Neural cell (in vitro differentiated cells): Measurements from ENCODE around the gene SPC24. TPM values are rescaled to one million over a fixed set of nuclear protein-coding genes. Genes with fewer than 3 reads are reported as not detected.

ENCODE experiments used
- H2AFZ ChIP-seq: fragments of 200-600, 300-800 bp; sonication (generic), shearing (Covaris generic); 2 replicates; pipeline ENCODE4 v1.6.0; 2014; ENCODE audit warnings: low read depth, mild to moderate bottlenecking, antibody characterized with exemption, low read length, moderate library complexity
- H3F3A ChIP-seq: fragments of 200-600 bp; shearing (Covaris generic); 2 replicates; pipeline ENCODE4 v1.6.1; 2016; ENCODE audit warnings: mild to moderate bottlenecking, moderate library complexity, mixed read lengths, antibody characterized with exemption, low read length; ENCODE audit not compliant: insufficient read depth, poor library complexity, severe bottlenecking
- H3K27ac ChIP-seq: fragments of 200-600, 300-800 bp; sonication (generic), shearing (Covaris generic); 2 replicates; pipeline ENCODE4 v1.5.1; 2014; ENCODE audit warnings: mild to moderate bottlenecking, low read length, moderate library complexity
- H3K27me3 ChIP-seq: fragments of 300-800, 200-600 bp; sonication (generic), shearing (Covaris generic); 2 replicates; pipeline ENCODE4 v1.6.0; 2014; ENCODE audit warnings: mild to moderate bottlenecking, low read depth, low read length, moderate library complexity; ENCODE audit not compliant: insufficient read depth
- H3K36me3 ChIP-seq: fragments of 300-800, 200-600 bp; sonication (generic), shearing (Covaris generic); 2 replicates; pipeline ENCODE4 v1.5.1; 2014; ENCODE audit warnings: mild to moderate bottlenecking, antibody characterized with exemption, low read length, moderate library complexity; ENCODE audit not compliant: insufficient read depth
- H3K4me2 ChIP-seq: fragments of 300-800, 200-600 bp; sonication (generic), shearing (Covaris generic); 2 replicates; pipeline ENCODE4 v1.6.0; 2014; ENCODE audit warnings: mild to moderate bottlenecking, low read length
- H3K4me3 ChIP-seq: fragments of 300-800, 200-600 bp; sonication (generic), shearing (Covaris generic); 2 replicates; pipeline ENCODE4 v1.5.1; 2014; ENCODE audit warnings: mild to moderate bottlenecking, low read length, moderate library complexity
- H3K79me2 ChIP-seq: fragments of 200-600 bp; shearing (Covaris generic); replicated peaks from 2 replicates; pipeline ENCODE4 v1.6.0; 2014; ENCODE audit warnings: mild to moderate bottlenecking, low read length, moderate library complexity; ENCODE audit not compliant: insufficient read depth
- H3K9ac ChIP-seq: fragments of 300-800, 200-600 bp; sonication (generic), shearing (Covaris generic); 2 replicates; pipeline ENCODE4 v1.6.1; 2016; ENCODE audit warnings: mild to moderate bottlenecking, low read length, mixed read lengths
- H3K9me2 ChIP-seq: fragments of 200-600 bp; shearing (Covaris generic); 2 replicates; pipeline ENCODE4 v1.6.1; 2016; ENCODE audit warnings: mild to moderate bottlenecking, low read length, mixed read lengths; ENCODE audit not compliant: insufficient read depth
- H3K9me3 ChIP-seq: fragments of 200-600, 300-800 bp; sonication (generic), shearing (Covaris generic); 2 replicates; pipeline ENCODE4 v1.6.1; 2016; ENCODE audit warnings: mild to moderate bottlenecking, mixed run types, low read length, moderate library complexity, mixed read lengths
- H4K20me1 ChIP-seq: fragments of 200-600 bp; shearing (Covaris generic); 2 replicates; pipeline ENCODE4 v1.6.1; 2016; ENCODE audit warnings: mild to moderate bottlenecking, mixed run types; ENCODE audit not compliant: insufficient read depth
- CTCF ChIP-seq: fragments of 450-650 bp; IDR thresholded peaks from 2 replicates; pipeline ENCODE4 v1.5.1; 2014; ENCODE audit warnings: antibody characterized with exemption, mild to moderate bottlenecking, moderate library complexity; ENCODE audit not compliant: poor library complexity, severe bottlenecking
- EP300 ChIP-seq: fragments of 450-650 bp; conservative IDR thresholded peaks from 2 replicates; pipeline ENCODE4 v1.6.1; 2014; ENCODE audit warnings: antibody characterized with exemption, mild to moderate bottlenecking, moderate library complexity; ENCODE audit not compliant: poor library complexity, severe bottlenecking
- EZH2 ChIP-seq: fragments of 200-600, 300-800 bp; shearing (Covaris generic), sonication (generic); IDR thresholded peaks from 2 replicates; pipeline ENCODE4 v1.6.1; 2014; ENCODE audit warnings: antibody characterized with exemption, low read length, borderline replicate concordance, mild to moderate bottlenecking; ENCODE audit not compliant: insufficient read depth, poor library complexity, severe bottlenecking
- MXI1 ChIP-seq: fragments of 450-650 bp; conservative IDR thresholded peaks from 2 replicates; pipeline ENCODE4 v1.6.1; 2014; ENCODE audit warnings: antibody characterized with exemption, mild to moderate bottlenecking; ENCODE audit not compliant: poor library complexity, severe bottlenecking
- POLR2AphosphoS5 ChIP-seq: IDR thresholded peaks from 2 replicates; pipeline ENCODE4 v1.6.1; 2012
- RAD21 ChIP-seq: fragments of 450-650 bp; conservative IDR thresholded peaks from 2 replicates; pipeline ENCODE4 v1.6.1; 2014; ENCODE audit warnings: antibody characterized with exemption, mild to moderate bottlenecking, moderate library complexity
- REST ChIP-seq: IDR thresholded peaks from 2 replicates; pipeline ENCODE4 v1.6.1; 2012; ENCODE audit warnings: borderline replicate concordance
- SMC3 ChIP-seq: fragments of 450-650 bp; conservative IDR thresholded peaks from 2 replicates; pipeline ENCODE4 v1.6.1; 2014; ENCODE audit warnings: antibody characterized with exemption, mild to moderate bottlenecking, moderate library complexity; ENCODE audit not compliant: poor library complexity
- TAF1 ChIP-seq: IDR thresholded peaks from 2 replicates; pipeline ENCODE4 v1.6.1; 2012; ENCODE audit warnings: low read depth
- polyA plus RNA-seq: library from polyadenylated mRNA; depleted of rRNA; stranded (reverse); fragments of >200 nt; gene quantifications from 2 replicates; pipeline ENCODE4 v1.2.3, GENCODE V29; 2014

SPC24 gene
- polyA plus RNA-seq, 1 donor from 2014 or later, result 0.40 TPM

GRCh38 chr19:11137542-11138384, 17.8 kb downstream of the SPC24 start:
- Histone ChIP-seq H3K9ac (peak overlapping the region; percentile 78), H3K9me2 (no peaks in the 10 kb centered on the region), H2AFZ (peak overlapping the region; percentile 89), H4K20me1 (no peaks in the 10 kb centered on the region), H3K4me2 (peak overlapping the region; percentile 55), H3K9me3 (no peaks in the 10 kb centered on the region), H3F3A (no peaks in the 10 kb centered on the region), H3K79me2 (no peaks in the 10 kb centered on the region), H3K36me3 (no peaks in the 10 kb centered on the region), H3K27me3 (no peaks in the 10 kb centered on the region), H3K4me3 (peak overlapping the region; percentile 61), H3K27ac (peak overlapping the region; percentile 58)
- no peak for TF ChIP-seq EZH2
- peak; percentile 84 for TF ChIP-seq RAD21
- TF ChIP-seq SMC3, result peak; percentile 88
- no peak for TF ChIP-seq EP300
- peak; percentile 40 for TF ChIP-seq TAF1
- TF ChIP-seq POLR2AphosphoS5, result peak; percentile 52
- peak; percentile 19 for TF ChIP-seq MXI1
- TF ChIP-seq CTCF, result peak; percentile 92
- TF ChIP-seq REST, result peak; percentile 67

DNA sequence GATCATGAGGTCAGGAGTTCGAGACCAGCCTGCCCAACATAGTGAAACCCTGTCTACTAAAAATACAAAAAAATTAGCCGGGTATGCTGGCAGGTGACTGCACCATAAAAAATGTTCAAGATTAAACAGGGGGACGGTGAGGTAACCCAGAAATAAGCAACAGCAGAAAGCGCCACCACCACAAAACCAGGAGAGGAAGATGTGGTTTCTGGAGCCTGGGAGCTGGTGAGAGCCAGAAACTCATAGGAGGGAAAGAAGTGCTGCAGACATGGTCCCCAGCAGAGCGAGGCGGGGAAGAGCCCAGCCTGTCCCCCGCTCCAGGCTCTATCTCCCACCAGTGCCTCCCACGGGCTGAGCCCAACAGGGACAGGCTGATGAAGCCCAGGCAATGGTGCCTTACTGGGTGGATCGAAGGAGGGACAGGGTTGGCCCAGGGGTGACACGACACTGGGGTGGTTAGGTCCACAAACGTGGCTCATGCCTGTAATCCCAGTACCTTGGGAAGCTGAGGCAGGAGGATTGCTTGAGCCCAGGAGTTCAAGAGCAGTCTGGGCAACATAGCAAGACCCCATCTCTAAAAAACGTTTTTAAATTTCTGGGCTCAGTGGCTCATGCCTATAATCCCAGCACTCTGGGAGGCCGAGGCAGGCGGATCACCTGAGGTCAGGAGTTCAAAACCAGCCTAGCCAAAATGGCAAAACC, 19.0 kb downstream of the SPC24 start:
- H3K9ac ChIP-seq, result no peak overlapping the region
- H3K4me3 ChIP-seq, result no peak overlapping the region
- H3K27me3 ChIP-seq, result no peaks in the 10 kb centered on the region
- H3F3A ChIP-seq, result no peaks in the 10 kb centered on the region
- no peaks in the 10 kb centered on the region for H4K20me1 ChIP-seq
- H3K9me2 ChIP-seq, result no peaks in the 10 kb centered on the region
- H3K4me2 ChIP-seq, result no peak overlapping the region
- no peaks in the 10 kb centered on the region for H3K79me2 ChIP-seq
- H3K9me3 ChIP-seq, result no peaks in the 10 kb centered on the region
- no peak for TF ChIP-seq POLR2AphosphoS5
- no peak for TF ChIP-seq REST
- no peak for TF ChIP-seq TAF1
- TF ChIP-seq CTCF, result no peak
- TF ChIP-seq EP300, result no peak
- TF ChIP-seq MXI1, result no peak
- TF ChIP-seq SMC3, result no peak
- H3K36me3 ChIP-seq, result no peaks in the 10 kb centered on the region
- no peak overlapping the region for H3K27ac ChIP-seq
- no peak overlapping the region for H2AFZ ChIP-seq
